H7 (cell line): ENCODE results near the gene TTYH1. TPM values are rescaled to one million over a fixed set of nuclear protein-coding genes. Genes with fewer than 3 reads are reported as not detected.
"Not testable (repeated sequence)": the region's sequence is repeated elsewhere in the genome, so short reads cannot be mapped to it uniquely, and the experiment has no call there.

Source experiments
- DNase-seq: peaks from one replicate; pipeline ENCODE4 v3.0.0; 2012
- H3K27me3 ChIP-seq: 2 replicates; pipeline ENCODE4 v1.6.0; 2011; ENCODE audit warnings: mild to moderate bottlenecking, low read length; ENCODE audit not compliant: control insufficient read depth, insufficient read depth
- H3K36me3 ChIP-seq: replicated peaks from 2 replicates; pipeline ENCODE4 v1.5.1; 2011; ENCODE audit warnings: low read length; ENCODE audit not compliant: control insufficient read depth, insufficient read depth
- H3K4me3 ChIP-seq: 2 replicates; pipeline ENCODE4 v1.5.1; 2011; ENCODE audit warnings: low read depth, mild to moderate bottlenecking, control low read depth, low read length, moderate library complexity; ENCODE audit not compliant: insufficient read depth
- total RNA-seq: library from RNA; depleted of rRNA; stranded (reverse); fragments of >200 nt; shearing (Covaris generic); gene quantifications from 2 replicates; pipeline ENCODE4 v1.2.3, GENCODE V29; 2014

Gene TTYH1
- total RNA-seq, 1 experiment from 2014 or later: 13.4 TPM

DNA sequence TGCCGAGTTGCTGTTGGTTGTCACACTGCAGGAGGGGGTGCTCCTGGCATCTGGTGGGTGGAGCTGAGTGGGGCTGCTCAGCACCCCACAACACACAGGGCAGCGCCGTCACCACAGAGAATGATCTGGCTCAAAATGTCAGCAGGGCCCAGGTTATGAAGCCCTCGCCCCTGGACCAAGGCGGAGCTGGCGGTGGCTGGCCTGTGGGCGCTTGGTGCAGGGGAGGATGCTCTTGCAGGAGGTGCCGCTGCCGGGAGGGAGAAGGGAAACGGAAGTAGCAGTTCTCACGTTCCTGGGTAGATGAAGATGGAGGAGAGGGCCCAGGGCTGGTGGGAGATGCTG lies 19.6 kb downstream of the TTYH1 start:
- peak; percentile 62 for DNase-seq
- Histone ChIP-seq H3K27me3 (peaks cover 2% of the 10 kb centered on the region; the same call in 1 of the 2 replicates), H3K36me3 (no peaks in the 10 kb centered on the region; the same call in 1 of the 2 replicates), H3K4me3 (no peak overlapping the region)

DNA sequence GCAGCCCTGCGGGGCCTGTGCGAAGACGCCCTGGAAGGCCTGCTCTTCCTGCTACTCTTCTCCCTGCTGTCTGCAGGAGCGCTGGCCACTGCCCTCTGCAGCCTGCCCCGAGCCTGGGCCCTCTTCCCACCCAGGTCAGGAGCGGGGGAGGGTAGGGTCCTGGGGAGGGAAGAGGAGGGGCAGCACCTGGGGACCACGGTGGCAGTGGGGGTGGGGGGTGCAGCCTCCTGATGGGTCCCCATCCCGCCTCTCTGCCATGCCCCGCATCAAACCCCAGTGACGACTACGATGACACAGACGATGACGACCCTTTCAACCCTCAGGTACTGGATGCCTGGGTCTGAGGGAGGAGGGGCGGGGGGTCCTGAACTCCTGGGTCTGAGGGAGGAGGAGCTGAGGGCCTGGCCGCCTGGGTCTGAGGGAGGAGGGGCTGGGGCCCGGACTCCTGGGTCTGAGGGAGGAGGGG lies 20.3 kb downstream of the TTYH1 start:
- peak; percentile 73 for DNase-seq
- Histone ChIP-seq H3K4me3 (peak overlapping the region; percentile 16; the same call in 1 of the 2 replicates), H3K27me3 (peaks cover 2% of the 10 kb centered on the region; the same call in 1 of the 2 replicates), H3K36me3 (no peaks in the 10 kb centered on the region; the same call in 1 of the 2 replicates)

DNA sequence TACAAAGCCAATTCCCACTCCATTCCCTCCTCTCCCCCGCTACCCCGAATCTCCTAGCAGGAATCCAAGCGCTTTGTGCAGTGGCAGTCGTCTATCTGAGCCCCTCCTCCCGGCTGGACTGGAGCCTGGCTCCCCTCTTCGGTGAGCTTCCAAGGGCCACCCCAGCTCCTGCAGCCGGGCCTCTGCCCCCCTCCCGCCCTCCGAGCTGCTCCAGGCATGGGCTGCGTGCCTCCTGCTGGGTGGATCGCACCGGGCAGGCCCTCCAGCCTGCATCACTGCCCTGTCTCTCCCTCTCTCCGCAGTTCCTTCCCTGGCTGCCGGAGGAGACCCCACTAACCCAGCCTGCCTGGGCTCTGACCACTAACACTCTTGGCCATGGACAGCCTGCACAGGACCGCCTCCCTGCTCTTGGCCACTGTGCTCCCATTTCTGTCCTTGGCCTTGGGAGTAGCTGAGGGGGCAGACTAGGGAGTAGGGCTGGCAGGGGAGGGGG lies 20.8 kb downstream of the TTYH1 start:
- H3K4me3 ChIP-seq: peak overlapping the region; percentile 16; the same call in 1 of the 2 replicates
- peaks cover 2% of the 10 kb centered on the region; the same call in 1 of the 2 replicates for H3K27me3 ChIP-seq
- peak; percentile 84 for DNase-seq
- no peaks in the 10 kb centered on the region; the same call in 1 of the 2 replicates for H3K36me3 ChIP-seq

DNA sequence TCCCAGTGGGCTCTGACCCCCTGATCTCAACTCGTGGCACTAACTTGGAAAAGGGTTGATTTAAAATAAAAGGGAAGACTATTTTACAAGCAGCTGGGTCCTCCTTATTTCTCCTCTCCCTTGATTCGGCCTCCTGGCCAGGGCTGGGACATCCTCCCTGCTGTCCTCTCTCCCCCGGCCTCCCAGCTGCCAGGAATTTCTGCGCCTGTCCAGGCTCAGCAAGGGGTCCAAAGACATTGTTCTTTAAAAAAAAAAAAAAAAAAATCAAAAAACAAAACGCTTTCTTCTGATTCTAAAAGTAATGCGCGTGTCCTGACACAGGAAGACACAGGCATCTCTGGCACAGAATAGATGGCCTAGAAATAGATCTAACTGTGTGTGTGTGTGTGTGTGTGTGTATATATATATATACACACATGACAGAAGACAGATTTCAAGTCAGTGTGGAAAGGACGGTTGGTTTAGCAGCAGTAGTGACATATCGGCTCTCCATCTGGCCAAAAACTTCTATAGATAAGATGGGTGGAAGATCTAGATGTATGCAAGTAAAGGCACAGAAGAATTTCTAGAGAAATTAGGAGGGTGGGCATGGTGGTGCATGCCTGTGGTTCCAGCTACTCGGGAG lies 21.5 kb downstream of the TTYH1 start:
- Histone ChIP-seq H3K36me3 (no peaks in the 10 kb centered on the region; the same call in 1 of the 2 replicates), H3K27me3 (peaks cover 2% of the 10 kb centered on the region; the same call in 1 of the 2 replicates), H3K4me3 (no peak overlapping the region)
- DNase-seq: no peak

DNA sequence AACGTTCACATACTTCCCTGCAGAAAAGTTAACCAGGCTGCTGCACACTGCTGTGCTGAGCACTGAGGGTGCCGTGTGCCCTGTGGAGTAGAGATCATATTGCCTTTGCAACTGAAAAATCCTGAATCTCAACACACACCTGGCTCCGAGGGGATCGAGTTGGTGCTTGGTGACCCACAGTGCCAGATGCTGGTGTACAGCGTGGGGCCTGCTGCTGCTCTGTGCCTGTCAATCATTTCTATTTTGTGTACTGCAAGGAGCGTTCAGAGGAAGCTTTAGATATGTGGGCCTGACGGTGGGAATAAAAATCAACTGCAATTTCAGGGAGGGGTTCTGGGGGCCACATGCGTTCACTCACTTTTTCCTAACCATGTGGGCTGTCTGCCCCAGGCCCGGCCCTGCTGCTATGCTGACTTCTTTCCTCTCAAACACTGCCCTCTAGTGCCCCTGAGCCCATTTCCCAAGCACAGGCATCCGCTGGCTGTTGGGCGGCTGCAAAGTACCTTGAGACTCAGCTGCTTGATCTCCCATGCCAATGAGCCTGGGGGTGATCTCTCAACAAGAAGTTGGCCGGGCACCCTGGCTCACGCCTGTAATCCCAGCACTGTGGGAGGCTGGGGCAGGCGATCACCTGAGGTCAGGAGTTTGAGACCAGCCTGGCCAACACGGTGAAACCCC lies 24.0 kb downstream of the TTYH1 start:
- Histone ChIP-seq H3K36me3 (peaks cover 1% of the 10 kb centered on the region), H3K27me3 (no peaks in the 10 kb centered on the region), H3K4me3 (no peak overlapping the region)
- DNase-seq: peak; percentile 92

DNA sequence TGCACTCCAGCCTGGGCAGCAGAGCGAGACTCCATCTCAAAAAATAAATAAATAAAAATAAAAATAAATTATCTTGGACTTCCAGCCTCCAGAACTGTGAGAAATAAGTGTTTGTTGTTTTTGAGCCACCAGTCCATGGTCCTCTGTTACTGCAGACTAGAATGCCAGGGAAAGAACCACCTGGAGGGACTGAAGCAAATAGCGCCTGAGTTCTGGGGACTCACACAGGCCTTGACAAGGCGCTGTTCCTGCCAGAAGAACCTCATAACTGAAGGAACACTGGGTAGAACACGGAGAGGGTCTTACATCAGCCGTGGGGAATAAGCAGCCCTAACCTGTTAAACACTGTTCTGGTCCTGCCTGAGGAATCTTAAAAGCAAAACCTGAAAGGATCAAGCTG lies 25.4 kb downstream of the TTYH1 start:
- no peak for DNase-seq
- Histone ChIP-seq H3K36me3 (peaks cover 7% of the 10 kb centered on the region), H3K27me3 (no peaks in the 10 kb centered on the region), H3K4me3 (no peak overlapping the region)

DNA sequence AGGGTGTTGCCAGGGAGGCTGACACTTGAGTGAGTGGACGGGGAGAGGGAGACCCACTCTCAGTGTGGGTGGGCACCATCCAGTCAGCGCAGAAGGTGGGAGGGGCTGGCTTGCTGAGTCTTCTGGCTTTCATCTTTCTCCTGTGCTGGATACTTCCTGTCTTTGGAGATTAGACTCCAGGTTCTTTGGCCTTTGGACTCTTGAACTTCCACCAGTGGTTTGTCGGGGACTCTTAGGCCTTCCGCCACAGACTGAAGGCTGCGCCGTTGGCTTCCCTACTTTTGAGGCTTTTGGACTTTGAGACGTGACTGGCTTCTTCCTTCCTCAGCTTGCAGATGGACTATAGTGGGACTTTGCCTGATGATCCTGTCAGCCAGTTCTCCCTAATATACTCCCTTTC lies 29.5 kb downstream of the TTYH1 start:
- Histone ChIP-seq H3K36me3 (peaks cover 7% of the 10 kb centered on the region), H3K4me3 (no peak overlapping the region), H3K27me3 (no peaks in the 10 kb centered on the region)
- DNase-seq: no peak

DNA sequence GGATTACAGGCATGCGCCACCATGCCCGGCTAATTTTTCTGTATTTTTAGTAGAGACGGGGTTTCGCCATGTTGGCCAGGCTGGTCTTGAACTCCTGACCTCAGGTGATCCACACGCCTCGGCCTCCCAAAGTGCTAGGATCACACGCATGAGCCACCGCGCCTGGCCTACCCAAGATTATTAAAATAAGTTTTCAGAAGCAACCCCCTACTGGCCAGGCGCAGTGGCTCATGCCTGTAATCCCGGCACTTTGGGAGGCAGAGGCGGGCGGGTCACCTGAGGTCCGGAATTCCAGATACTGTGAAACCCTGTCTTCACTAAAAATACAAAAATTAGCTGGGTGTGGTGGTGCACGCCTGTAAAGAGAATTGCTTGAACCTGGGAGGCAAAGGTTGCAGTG lies 31.1 kb downstream of the TTYH1 start:
- not testable (repeated sequence) for DNase-seq, H3K4me3 ChIP-seq

DNA sequence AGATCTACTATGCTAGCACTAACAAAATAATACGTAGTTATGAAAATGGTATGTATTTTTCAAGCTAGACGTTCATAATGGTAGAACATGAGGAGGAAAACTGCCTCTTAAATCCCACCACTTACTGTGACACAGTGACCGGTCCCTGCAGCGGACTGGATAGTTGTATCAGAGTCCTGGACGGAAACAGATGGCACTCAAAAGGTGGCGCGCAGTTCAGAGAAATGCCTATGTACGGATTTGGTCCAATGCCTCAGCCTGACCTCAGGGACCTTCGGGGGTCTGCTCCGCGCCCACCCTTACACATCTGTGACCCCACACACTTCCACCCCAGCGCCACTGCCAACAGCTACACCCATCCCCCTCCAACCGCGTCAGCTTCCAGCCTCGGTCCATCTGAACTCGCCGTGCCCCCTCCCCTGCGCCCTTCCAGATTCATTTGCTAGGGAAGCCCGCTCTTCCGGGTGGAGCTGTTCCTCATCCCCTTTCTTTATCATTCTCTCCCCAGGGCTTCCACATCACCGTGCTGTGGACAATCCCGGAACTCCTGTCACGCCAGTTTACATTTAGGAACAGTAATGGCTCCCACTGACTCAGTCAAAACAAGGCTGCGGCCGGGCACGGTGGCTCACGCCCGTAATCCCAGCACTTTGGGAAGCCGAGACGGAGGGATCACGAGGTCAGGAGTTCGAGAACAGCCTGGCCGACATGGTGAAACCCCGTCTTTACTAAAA lies 32.9 kb downstream of the TTYH1 start:
- H3K27me3 ChIP-seq: no peaks in the 10 kb centered on the region
- peak; percentile 87 for DNase-seq

More for the DNA sequence above, 31.1 kb downstream of the TTYH1 start:
- peaks cover 11% of the 10 kb centered on the region for H3K36me3 ChIP-seq
- not testable (repeated sequence) for H3K27me3 ChIP-seq

DNA sequence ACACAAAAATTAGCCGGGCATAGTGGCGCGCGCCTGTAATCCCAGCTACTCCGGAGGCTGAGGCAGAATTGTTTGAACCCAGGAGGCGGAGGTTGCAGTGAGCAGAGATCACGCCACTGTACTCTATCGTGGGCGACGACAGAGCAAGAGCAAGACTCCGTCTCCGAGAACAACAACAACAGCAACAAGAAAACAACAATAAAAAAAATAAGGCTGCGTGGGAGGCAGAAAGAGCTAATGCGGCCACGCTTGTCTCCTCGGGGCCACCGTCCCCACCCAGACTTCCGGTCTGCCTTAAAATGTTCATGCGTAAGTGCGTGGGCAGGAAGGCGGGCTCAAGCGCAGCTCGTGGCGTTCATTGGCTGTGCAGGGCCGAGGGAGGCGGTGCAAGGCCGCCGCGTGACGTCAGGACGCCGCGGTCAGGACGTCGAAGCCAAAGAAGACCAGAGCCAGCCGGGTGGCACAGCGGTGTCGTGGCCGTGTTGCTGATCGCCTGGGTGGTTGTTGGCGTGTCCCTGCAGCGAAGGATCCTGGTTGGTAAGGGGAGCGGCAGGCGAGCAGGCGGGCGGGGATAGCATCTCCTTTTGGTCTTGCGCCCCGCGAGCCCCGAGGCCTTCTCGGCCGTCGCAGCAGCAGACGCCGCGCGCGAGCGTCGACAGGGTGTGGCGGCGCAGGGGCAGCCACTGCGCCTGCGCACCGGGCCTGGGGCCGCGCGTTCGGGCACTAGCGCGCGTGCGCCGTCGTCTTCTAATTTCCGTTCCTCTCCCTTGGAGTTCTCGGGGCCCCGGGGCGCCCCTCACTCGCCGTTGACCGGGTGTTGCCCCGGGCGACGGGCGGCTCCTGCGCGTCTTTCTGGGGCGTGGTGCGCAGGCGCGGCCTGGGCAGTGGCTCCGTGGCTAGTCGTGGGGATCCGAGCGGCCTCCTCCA lies 33.8 kb downstream of the TTYH1 start, which contains the start of gene LENG8:
TSS of gene LENG8 (plus strand) at position 426 of the 927 bp plus-strand sequence. CDS start 2,146 bp downstream, outside the sequence.
- H3K36me3 ChIP-seq: peaks cover 37% of the 10 kb centered on the region
- H3K4me3 ChIP-seq: peak within 1 kb of the TSS; percentile 98
- no peaks in the 10 kb centered on the region for H3K27me3 ChIP-seq
- DNase-seq: peak; percentile 97

More for the DNA sequence above, 32.9 kb downstream of the TTYH1 start:
- peak overlapping the region; percentile 98 for H3K4me3 ChIP-seq
- H3K36me3 ChIP-seq: peaks cover 28% of the 10 kb centered on the region

DNA sequence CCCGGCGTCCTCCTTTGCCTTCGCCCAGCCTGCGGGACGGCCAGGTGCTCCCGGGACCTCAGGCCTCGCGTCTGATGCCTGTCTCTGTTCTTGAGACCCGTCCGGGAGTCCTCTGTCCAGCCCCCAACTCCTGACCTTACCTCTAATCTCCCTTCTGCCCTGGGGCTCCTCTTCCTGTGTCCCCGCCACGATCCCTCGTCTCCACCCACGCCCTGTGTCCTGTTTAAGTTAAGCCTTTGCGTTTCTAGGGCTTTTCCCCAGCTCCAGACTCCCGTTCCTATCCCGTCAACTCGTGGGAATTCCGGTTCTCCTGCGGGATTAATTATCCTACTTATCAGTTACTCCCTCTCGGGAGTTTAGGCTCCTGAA lies 34.4 kb downstream of the TTYH1 start:
- H3K36me3 ChIP-seq: peaks cover 40% of the 10 kb centered on the region
- H3K27me3 ChIP-seq: no peaks in the 10 kb centered on the region
- peak overlapping the region; percentile 98 for H3K4me3 ChIP-seq
- no peak for DNase-seq

DNA sequence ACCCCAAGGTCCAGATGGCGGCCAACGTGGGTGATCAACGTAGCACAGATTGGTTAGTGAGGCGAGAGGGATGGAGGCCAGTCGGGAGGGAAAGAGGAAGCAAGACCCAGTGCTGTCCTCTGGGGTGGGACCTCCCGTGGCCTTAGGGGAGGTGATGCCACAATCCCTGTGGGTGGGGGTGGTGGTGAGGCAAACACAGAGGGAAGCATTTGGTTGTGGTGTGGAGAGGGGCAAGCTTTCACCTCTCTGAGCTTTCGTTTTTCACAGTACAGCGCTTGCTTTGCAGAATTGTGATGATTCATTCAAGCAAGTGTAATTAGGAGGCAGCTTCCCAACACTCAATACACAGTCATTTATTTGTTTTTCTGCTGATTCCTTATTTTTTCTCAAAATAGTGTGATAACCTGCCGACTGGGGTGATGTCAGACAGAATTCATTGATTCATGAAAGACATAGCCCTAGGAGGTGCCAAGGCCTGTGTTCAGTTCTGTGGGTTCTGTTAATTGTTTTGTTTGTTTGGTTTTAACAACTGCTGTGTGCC lies 36.1 kb downstream of the TTYH1 start:
- H3K27me3 ChIP-seq: no peaks in the 10 kb centered on the region
- H3K36me3 ChIP-seq: peaks cover 41% of the 10 kb centered on the region
- no peak for DNase-seq
- H3K4me3 ChIP-seq: no peak overlapping the region

DNA sequence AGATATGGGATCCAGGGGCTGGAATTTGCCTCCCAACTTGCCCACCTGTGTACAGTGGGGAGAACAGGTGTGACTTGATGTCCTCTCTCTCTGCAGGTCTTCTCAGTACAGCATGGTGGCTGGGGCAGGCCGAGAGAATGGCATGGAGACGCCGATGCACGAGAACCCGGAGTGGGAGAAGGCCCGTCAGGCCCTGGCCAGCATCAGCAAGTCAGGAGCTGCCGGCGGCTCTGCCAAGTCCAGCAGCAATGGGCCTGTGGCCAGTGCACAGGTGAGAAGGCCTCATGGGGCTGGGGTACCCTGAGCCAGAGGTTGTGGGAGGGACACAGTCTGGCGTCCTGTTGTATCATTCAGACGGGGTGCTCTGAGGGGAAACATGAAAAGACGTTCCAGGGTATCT lies 36.7 kb downstream of the TTYH1 start:
- Histone ChIP-seq H3K27me3 (no peaks in the 10 kb centered on the region), H3K4me3 (no peak overlapping the region), H3K36me3 (peaks cover 41% of the 10 kb centered on the region)
- peak; percentile 19 for DNase-seq
